ENCODE measurements around the gene MPPE1.
"Not testable (repeated sequence)": the region's sequence is repeated elsewhere in the genome, so short reads cannot be mapped to it uniquely, and the experiment has no call there.

MPPE1 gene, protein sequence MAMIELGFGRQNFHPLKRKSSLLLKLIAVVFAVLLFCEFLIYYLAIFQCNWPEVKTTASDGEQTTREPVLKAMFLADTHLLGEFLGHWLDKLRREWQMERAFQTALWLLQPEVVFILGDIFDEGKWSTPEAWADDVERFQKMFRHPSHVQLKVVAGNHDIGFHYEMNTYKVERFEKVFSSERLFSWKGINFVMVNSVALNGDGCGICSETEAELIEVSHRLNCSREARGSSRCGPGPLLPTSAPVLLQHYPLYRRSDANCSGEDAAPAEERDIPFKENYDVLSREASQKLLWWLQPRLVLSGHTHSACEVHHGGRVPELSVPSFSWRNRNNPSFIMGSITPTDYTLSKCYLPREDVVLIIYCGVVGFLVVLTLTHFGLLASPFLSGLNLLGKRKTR

DNA sequence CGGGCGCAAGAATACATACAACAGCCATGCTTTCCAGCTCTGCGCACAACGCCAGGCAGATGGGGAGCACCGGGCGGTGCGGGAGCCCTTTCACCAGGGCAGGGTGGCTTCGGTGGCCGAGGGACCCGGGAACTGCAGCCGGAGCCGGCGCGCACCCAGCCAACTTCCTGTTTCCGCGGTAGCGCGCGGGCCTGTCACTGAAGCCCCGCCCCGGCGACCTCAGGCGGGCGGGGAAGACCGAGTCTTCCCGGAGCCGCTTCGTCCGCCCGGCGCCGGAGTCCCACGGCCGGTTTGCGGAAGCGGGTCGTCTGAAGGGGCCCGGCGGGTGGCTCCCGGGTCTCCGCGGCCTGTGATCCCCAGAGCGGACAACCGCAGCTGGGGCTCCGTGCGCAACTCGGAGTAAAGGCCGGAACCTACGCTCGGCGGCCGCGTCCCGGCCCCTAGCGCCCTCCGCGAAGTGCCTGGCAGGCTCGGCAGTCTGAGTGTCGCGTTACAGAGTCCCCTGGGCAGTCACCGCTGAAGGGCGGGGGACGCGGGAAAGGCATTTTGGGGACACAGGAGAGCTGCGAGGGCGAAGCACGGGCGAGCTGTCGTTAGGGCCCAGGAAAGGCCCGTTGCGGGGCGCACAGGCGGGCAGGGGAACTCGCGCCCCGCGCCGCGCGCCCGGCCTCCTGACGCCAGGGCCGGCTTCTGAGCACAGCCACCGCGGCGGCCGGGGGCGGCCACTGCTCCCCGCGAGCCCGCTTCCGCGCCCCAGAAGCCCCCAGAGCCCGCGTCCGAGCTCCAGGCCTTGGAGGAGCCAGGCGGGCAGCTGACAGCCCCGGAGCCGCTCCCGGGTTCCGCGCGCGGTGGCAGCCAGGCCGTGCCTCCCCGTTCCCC, at the start of gene MPPE1:
MPPE1 (minus strand) TSS at position 136 of the 879 bp plus-strand sequence. CDS start 11,053 bp downstream, outside the sequence.
- DNase-seq, result peak; percentile 57 to 89

GRCh38 chr18:11957636-11958035, 49.5 kb upstream of the MPPE1 start:
- DNase-seq, result no peak

- DNase-seq, result no peak
Measured at GRCh38 chr18:11956371-11957308, 48.5 kb upstream of the MPPE1 start.

DNA sequence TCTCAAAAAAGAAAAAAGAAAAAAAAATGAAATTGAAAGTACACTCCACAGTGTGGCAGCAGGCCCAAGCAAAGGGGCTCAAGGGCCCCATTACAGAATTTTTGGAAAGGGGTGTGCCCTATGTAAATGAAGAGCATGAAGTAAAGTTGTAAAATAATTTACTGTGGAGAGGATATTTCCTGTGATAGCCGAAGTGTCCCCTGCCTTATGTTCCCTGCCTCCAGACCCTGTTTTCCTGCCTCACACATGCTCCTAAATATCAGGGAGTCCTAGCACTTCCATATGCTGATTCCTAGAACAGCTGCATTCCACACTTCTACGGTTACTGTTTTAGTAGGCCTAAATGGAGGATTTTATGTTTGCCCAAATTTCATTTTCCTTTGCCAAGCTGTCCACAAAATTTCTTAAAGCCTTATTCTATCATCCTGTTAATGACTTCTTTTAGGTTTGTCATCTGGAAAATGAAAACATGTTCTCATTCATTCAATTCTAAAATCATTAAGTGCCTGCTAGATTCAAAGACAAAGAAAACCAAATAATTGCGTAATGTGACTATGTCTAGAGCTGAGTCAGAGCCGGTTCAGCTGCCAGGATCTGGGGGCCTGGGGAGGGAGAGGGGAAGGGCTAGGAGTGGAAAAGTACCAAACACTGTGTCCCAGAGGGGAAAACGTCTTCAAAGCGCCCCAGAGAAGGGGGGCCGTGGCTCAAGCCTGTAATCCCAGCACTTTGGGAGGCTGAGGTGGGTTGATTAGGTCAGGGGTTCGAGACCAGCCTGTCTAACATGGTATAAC, 47.3 kb upstream of the MPPE1 start:
- no peak for DNase-seq

GRCh38 chr18:11953113-11953512, 45.0 kb upstream of the MPPE1 start:
- no peak for DNase-seq

DNA sequence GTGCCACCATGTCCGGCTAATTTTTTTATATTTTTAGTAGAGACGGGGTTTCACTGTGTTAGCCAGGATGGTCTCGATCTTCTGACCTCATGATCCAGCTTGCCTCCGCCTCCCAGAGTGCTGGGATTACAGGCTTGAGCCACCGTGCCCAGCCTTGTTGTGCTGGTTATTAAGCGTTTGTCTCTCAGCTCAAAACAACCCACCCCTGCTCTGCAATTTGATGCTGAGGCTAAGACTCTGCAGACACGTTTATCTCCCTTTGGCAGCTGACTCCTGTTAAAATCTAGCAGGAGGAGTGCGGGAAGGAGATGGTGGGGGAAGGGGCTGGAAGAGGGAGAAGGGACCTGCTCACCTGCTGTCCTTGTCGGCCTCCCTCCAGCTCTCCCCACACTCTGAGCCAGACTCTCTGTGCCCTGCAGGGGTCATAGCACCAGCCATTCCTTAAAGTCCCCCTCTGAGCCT, 43.3 kb upstream of the MPPE1 start:
- DNase-seq, result no peak

DNA sequence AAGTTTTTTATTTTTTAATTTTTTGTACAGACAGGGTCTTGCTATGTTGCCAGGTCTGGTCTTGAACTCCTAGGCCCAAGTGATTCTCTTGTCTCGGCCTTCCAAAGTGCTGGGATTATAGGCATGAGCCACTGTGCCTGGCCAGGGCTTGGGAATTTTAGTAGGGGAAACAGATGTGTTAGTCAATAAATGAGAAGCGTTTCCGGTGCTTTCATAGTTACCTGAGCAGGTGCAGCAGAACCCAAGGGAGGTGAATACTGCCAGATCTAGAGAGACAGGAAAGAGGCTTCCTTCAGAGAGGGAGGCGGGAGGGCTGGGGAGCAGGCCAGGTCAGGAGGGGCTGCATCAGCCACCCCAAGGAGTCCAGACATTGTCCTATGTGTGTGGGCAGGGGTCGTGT, 42.7 kb upstream of the MPPE1 start:
- DNase-seq, result no peak

DNA sequence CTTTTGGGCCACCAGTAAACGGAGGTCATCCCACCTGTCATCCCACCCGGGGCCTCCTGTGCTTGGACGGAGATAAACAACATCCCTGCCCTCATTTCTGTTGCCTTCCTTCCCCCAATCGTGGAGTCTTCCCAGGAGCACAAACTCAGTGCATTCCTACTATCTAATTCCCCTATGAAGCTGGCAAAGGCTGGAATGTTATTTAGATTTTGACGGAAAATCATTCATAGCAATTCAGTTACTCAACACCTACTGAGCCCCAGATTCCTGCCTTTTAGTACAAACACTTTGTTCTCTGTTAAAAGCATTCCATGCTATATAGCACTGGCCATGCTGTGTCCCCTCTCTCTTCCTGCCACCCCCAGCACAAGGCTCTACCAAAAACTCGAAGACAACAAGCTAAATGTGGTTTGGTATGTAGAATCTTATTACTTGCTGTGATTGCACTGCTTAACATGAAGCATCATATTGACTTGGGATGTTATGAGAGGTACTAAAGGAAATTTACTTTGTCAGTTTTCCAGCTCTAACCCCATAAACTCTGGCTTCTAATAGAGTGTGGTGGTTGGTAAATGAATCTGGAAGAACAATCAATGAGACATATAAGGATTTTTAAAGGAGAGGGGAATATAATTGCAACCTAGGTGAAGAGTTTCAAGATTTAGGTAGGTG, 40.9 kb upstream of the MPPE1 start:
- DNase-seq, result no peak

DNA sequence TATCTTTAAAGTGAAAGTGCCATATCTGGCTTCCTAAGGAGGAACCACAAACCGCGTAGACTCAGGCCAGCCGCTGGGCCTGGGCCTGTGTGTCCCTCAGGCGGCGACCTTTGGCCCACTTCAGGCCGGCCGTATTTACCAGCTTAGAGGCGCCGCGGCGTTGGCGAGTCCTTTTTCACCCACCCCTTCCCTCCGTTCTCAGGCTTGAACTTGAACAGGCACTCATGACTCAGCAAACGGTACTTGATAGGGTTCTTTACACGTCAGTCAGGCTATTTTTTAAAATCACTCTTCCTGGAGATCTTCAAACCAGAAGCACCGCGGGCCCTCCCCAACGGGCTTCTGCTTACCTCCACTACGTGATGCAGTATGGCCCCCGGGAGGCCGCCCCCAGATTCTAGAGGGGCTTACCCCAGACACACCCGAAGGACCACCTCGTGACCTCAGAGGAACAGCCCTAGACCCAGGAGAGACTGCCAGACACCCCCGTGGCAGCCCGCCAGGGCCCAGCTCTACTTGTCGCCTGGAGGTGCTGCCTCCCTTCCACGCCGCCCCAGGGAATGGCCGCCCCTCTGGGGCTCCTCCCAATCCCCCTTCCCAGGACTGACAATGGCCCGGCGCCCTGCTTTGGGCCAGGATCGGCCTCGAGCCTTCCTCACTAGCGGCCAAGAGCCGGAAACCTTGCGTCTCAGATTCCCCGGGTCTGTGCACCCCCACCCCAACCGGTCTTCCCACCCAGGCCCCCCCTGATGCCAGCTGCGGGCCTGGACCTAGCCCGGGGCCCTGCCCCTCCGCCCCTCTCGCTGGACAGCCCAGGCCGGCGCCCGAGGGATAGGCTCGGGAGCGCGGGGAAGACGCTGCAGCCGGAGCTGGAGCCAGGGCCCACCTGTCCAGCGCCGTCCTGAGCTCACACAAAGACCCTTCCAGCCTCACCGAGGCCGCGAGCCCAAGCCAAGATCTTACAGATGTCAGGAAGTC, 39.4 kb upstream of the MPPE1 start:
- no peak for DNase-seq

GRCh38 chr18:11946756-11947155, 38.6 kb upstream of the MPPE1 start:
- no peak for DNase-seq

DNA sequence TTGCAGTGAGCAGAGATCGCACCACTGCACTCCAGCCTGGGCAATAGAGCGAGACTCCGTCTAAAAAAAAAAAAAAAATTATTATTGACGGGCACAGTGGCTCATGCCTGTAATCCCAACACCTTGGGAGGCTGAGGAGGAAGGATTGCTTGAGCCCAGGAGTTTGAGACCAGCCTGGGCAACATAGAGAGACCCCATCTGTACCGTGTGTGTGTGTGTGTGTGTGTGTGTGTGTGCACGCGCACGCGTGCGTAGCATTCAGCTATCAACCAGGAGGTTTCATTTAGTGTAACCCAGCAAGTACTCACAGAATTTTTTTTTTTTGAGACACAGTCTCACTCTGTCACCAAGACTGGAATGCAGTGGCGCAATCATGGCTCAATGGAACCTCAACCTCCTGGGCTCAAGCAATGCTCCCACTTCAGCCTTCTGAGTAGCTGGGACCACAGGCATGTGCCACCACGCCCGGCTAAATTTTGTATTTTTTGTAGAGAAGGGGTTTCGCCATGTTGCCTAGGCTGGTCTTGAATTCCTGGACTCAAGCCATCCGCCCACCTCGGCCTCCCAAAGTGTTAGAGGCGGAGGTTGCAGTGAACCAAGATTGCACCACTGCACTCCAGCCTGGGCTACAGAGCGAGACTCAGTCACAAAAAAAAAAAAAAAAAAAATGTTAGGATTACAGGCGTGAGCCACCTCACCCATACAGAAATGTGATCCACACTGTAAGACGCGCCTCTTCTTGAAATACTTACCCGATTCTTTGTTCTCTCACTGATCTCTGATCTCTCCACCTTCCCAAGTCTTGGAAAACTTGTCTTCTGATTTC, 37.9 kb upstream of the MPPE1 start:
- DNase-seq, result not testable (repeated sequence)

DNA sequence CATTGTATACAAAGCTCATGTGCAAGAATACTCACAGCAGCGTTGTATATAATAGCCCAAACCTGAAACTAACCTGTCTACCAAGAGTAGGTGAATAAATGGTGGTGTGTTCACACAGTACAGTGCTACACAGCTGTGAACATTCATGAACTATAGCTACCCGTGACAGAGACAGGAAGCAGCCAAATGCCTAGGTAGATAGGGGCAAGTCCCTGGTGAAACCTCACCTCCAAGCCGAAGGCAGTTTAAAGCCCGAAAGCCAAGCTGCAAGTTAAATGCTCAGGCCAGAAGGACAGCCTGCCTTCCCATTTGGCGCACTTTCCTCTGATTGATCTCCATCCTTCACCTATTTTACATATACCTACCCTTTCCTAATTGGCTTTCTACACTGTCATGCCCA, 36.7 kb upstream of the MPPE1 start:
- no peak for DNase-seq

- DNase-seq, result no peak
Measured at GRCh38 chr18:11944252-11944651, 36.1 kb upstream of the MPPE1 start.

GRCh38 chr18:11943551-11943950, 35.4 kb upstream of the MPPE1 start:
- DNase-seq, result no peak

GRCh38 chr18:11940956-11941355, 32.8 kb upstream of the MPPE1 start:
- no peak for DNase-seq

DNA sequence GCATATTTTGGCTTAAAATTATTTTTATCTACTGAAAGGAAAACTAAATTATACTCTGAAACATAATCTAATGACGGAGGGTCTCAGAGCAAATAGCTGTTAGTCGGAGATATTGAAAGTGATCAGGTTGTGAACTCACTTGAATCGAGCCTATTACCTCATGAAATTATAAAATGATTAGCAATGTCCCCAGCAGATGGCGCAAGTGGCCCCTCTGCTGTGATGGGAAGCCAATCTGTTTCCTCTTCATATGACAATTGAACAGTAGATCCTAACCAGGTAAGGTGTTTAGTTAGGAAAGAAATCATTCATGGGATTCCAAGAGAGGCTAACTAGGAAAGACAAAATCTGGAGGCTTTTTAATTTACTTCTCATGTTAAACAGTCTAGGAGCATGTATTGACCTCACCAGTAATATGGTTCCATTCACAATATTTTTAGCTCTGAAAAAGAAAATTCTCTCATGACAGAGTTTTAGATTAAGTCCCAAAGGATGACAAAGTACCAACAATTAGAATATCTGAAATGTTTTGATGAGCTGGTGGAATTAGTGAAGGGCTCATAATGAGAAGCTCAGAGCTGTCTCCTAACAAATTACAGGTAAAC, 29.9 kb upstream of the MPPE1 start:
- DNase-seq, result peak; percentile 2 to 66

- no peak for DNase-seq
Measured at GRCh38 chr18:11932393-11932792, 24.3 kb upstream of the MPPE1 start.

- no peak for DNase-seq
Measured at GRCh38 chr18:11927497-11927896, 19.4 kb upstream of the MPPE1 start.
